Liver (tissue), 9 donors: ENCODE measurements around the gene RAPGEF6. TPM values are rescaled to one million over a fixed set of nuclear protein-coding genes. Genes with fewer than 3 reads are reported as not detected.

ENCODE experiments used
- DNase-seq: peaks from one replicate; pipeline ENCODE4 v3.0.0-alpha.2; 2017; ENCODE audit warnings: low spot score
- H3K27ac ChIP-seq, 2 donors: one replicate each; pipeline ENCODE4 v1.7.0; 2013; ENCODE audit warnings: inconsistent platforms in 2 of 2, low read length in 2 of 2, control low read depth in 1 of 2, low read depth in 1 of 2, mild to moderate bottlenecking in 1 of 2
- H3K27me3 ChIP-seq, 4 donors: one replicate each; pipeline versions ENCODE4 v1.6.1 to v1.7.0; 2013; ENCODE audit warnings: low read length in 3 of 4, inconsistent platforms in 1 of 4, mild to moderate bottlenecking in 1 of 4, moderate library complexity in 1 of 4; ENCODE audit not compliant: control insufficient read depth in 4 of 4, insufficient read depth in 4 of 4
- H3K36me3 ChIP-seq, 4 donors: one replicate each; pipeline versions ENCODE4 v1.6.1 to v1.7.0; 2013; ENCODE audit warnings: low read length in 3 of 4, mild to moderate bottlenecking in 3 of 4, low read depth in 1 of 4, moderate library complexity in 1 of 4; ENCODE audit not compliant: control insufficient read depth in 4 of 4, insufficient read depth in 3 of 4
- H3K4me1 ChIP-seq, 4 donors: one replicate each; pipeline versions ENCODE4 v1.6.1 to v1.7.0; 2013; ENCODE audit warnings: low read length in 3 of 4, mild to moderate bottlenecking in 3 of 4, moderate library complexity in 1 of 4; ENCODE audit not compliant: control insufficient read depth in 4 of 4, insufficient read depth in 4 of 4
- H3K4me3 ChIP-seq, 3 donors: one replicate each; pipeline versions ENCODE4 v1.6.1 to v1.7.0; 2013; ENCODE audit warnings: low read length in 3 of 3, control low read depth in 1 of 3, low read depth in 1 of 3, mild to moderate bottlenecking in 1 of 3
- H3K9ac ChIP-seq, 2 donors: one replicate each; pipeline ENCODE4 v1.7.0; 2013; ENCODE audit warnings: low read length in 2 of 2, mild to moderate bottlenecking in 2 of 2, moderate library complexity in 2 of 2, control low read depth in 1 of 2, low read depth in 1 of 2
- H3K9me3 ChIP-seq, 4 donors: one replicate each; pipeline versions ENCODE4 v1.6.1 to v1.7.0; 2013; ENCODE audit warnings: low read length in 3 of 4; ENCODE audit not compliant: control insufficient read depth in 4 of 4
- ATF3 ChIP-seq: IDR thresholded peaks from 2 replicates; pipeline ENCODE4 v1.6.1; 2016; ENCODE audit warnings: antibody characterized with exemption
- EGR1 ChIP-seq, 2 donors: IDR thresholded peaks; 2 replicates each; pipeline ENCODE4 v1.6.1; 2016 to 2018; ENCODE audit warnings: antibody characterized with exemption in 2 of 2, low read depth in 2 of 2
- FOXA1 ChIP-seq: IDR thresholded peaks from 2 replicates; pipeline ENCODE4 v1.6.1; 2016; ENCODE audit warnings: antibody characterized with exemption
- FOXA2 ChIP-seq: IDR thresholded peaks from 2 replicates; pipeline ENCODE4 v1.6.1; 2016; ENCODE audit warnings: antibody characterized with exemption
- GABPA ChIP-seq, 2 donors: IDR thresholded peaks in 1 of 2; conservative IDR thresholded peaks in 1 of 2; 2 replicates each; pipeline ENCODE4 v1.6.1; 2016; ENCODE audit warnings: antibody characterized with exemption in 2 of 2, mild to moderate bottlenecking in 1 of 2, moderate library complexity in 1 of 2
- HNF4A ChIP-seq, 2 donors: conservative IDR thresholded peaks; 2 replicates each; pipeline ENCODE4 v1.6.1; 2016; ENCODE audit warnings: antibody characterized with exemption in 2 of 2, mild to moderate bottlenecking in 2 of 2
- HNF4G ChIP-seq: IDR thresholded peaks from 2 replicates; pipeline ENCODE4 v1.6.1; 2016; ENCODE audit warnings: antibody characterized with exemption
- JUND ChIP-seq, 2 donors: IDR thresholded peaks; 2 replicates each; pipeline ENCODE4 v1.6.1; 2016; ENCODE audit warnings: antibody characterized with exemption in 2 of 2
- NR2F2 ChIP-seq: IDR thresholded peaks from 2 replicates; pipeline ENCODE4 v1.6.1; 2016; ENCODE audit warnings: antibody characterized with exemption
- RAD21 ChIP-seq, 2 donors: IDR thresholded peaks; 2 replicates each; pipeline ENCODE4 v1.6.1; 2016; ENCODE audit warnings: antibody characterized with exemption in 2 of 2, mild to moderate bottlenecking in 2 of 2
- REST ChIP-seq: IDR thresholded peaks from 2 replicates; pipeline ENCODE4 v1.6.1; 2016; ENCODE audit warnings: antibody characterized with exemption, mild to moderate bottlenecking
- RXRA ChIP-seq, 2 donors: IDR thresholded peaks; 2 replicates each; pipeline ENCODE4 v1.6.1; 2017 to 2018; ENCODE audit warnings: antibody characterized with exemption in 2 of 2, mild to moderate bottlenecking in 1 of 2
- SP1 ChIP-seq: IDR thresholded peaks from 2 replicates; pipeline ENCODE4 v1.6.1; 2018; ENCODE audit warnings: antibody characterized with exemption, mild to moderate bottlenecking
- TAF1 ChIP-seq: conservative IDR thresholded peaks from 2 replicates; pipeline ENCODE4 v1.6.1; 2016; ENCODE audit warnings: antibody characterized with exemption, mild to moderate bottlenecking
- YY1 ChIP-seq: IDR thresholded peaks from 2 replicates; pipeline ENCODE4 v1.6.1; 2016; ENCODE audit warnings: antibody characterized with exemption, mild to moderate bottlenecking
- ZBTB33 ChIP-seq: IDR thresholded peaks from 2 replicates; pipeline ENCODE4 v1.6.1; 2016; ENCODE audit warnings: antibody characterized with exemption
- WGBS: extraction: QIAGEN DNeasy Blood & Tissue Kit; methylation state at CpG from one replicate; pipeline ENCODE4 v1.1.7; 2013; 5-methylcytosine and 5-hydroxymethylcytosine counted together
- polyA plus RNA-seq, 2 donors: library from polyadenylated mRNA; stranded (reverse) in 1 of 2; unstranded in 1 of 2; fragments of 200-250 nt in 1 of 2; fragments of >200 nt in 1 of 2; fragmentation: Nextera tagmentation in 1 of 2; extraction: Ambion mirVana in 1 of 2; gene quantifications; one replicate each; pipeline versions ENCODE4 v1.2.1 to v1.2.3, GENCODE V29; 2013 to 2015
- total RNA-seq, 2 donors: library from RNA; depleted of rRNA; stranded (reverse); fragments of >200 nt; gene quantifications; one replicate each; pipeline ENCODE4 v1.2.3, GENCODE V29; 2014
- TF ChIP-seq, protein P1 (sequence below): fragments of 150-350 bp; IDR thresholded peaks from 2 replicates; pipeline ENCODE4 v1.5.1; 2017; ENCODE audit warnings: improper control_type of control experiment, low read depth, low read length; ENCODE audit not compliant: missing input control
- TF ChIP-seq, protein P2 (sequence below): IDR thresholded peaks from 2 replicates; pipeline ENCODE4 v1.6.1; 2016; ENCODE audit warnings: antibody characterized with exemption
- donor health status: healthy.
- donor health status: healthy.
- donor health status: healthy.
- donor health status: healthy.
- donor health status: healthy.

The RAPGEF6 gene
- total and polyA plus RNA-seq, 4 donors: 1.7 to 16.1 (median 8.6) TPM

GRCh38 chr5:131677115-131677514 lies 42.1 kb upstream of the RAPGEF6 start:
- no peak overlapping the region for H3K9ac ChIP-seq
- peaks cover 0 to 13% (median 1%) of the 10 kb centered on the region in 4 donors for H3K4me1 ChIP-seq
- 42% methylated on average over 3 of the region's 3 CpGs for WGBS
- DNase-seq: no peak
- H3K4me3 ChIP-seq: no peak overlapping the region
- H3K27ac ChIP-seq: peak overlapping the region in 1 of 2 donors; percentile 3
- TF ChIP-seq FOXA1 (no peak), RAD21 (IDR thresholded peaks at IDR 0.05) (no peak), TAF1 (no peak), ZBTB33 (peak; percentile 23), HNF4A (conservative IDR thresholded peaks at IDR 0.05) (peak in 1 of 2 donors; percentile 60), YY1 (no peak), HNF4G (no peak), ATF3 (no peak), NR2F2 (no peak), EGR1 (IDR thresholded peaks at IDR 0.05; ENCODE audit: low read depth in 2 of 2) (peak in 1 of 2 donors; percentile 17), SP1 (no peak), FOXA2 (peak; percentile 49), REST (no peak), GABPA (IDR thresholded peaks at IDR 0.05 in 1 of 2, conservative IDR thresholded peaks at IDR 0.05 in 1 of 2) (peak in 1 of 2 donors; percentile 24), JUND (IDR thresholded peaks at IDR 0.05) (peak in 1 of 2 donors; percentile 51), RXRA (IDR thresholded peaks at IDR 0.05) (peak in 1 of 2 donors; percentile 60)
- TF ChIP-seq, protein P1, sequence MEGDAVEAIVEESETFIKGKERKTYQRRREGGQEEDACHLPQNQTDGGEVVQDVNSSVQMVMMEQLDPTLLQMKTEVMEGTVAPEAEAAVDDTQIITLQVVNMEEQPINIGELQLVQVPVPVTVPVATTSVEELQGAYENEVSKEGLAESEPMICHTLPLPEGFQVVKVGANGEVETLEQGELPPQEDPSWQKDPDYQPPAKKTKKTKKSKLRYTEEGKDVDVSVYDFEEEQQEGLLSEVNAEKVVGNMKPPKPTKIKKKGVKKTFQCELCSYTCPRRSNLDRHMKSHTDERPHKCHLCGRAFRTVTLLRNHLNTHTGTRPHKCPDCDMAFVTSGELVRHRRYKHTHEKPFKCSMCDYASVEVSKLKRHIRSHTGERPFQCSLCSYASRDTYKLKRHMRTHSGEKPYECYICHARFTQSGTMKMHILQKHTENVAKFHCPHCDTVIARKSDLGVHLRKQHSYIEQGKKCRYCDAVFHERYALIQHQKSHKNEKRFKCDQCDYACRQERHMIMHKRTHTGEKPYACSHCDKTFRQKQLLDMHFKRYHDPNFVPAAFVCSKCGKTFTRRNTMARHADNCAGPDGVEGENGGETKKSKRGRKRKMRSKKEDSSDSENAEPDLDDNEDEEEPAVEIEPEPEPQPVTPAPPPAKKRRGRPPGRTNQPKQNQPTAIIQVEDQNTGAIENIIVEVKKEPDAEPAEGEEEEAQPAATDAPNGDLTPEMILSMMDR: no peak
- TF ChIP-seq, protein P2, sequence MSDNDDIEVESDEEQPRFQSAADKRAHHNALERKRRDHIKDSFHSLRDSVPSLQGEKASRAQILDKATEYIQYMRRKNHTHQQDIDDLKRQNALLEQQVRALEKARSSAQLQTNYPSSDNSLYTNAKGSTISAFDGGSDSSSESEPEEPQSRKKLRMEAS: peak; percentile 38
- H3K9me3 ChIP-seq: no peaks in the 10 kb centered on the region
- peaks cover 1 to 28% (median 7%) of the 10 kb centered on the region in 4 donors for H3K36me3 ChIP-seq
- H3K27me3 ChIP-seq: no peaks in the 10 kb centered on the region
